GM12878 (cell line): Measurements from ENCODE around the gene LGALS1. TPM values are rescaled to one million over a fixed set of nuclear protein-coding genes. Genes with fewer than 3 reads are reported as not detected.

Source experiments
- ATAC-seq: fragments of 200-7000 bp; cut with Tn5 transposase; 3 replicates; pipeline ENCODE4 v1.9.1; 2020; ENCODE audit warnings: mild to moderate bottlenecking, moderate library complexity
- BruUV-seq: library from RNA; stranded (reverse); fragments of 400-500 nt; replicated peaks from 2 replicates; lab custom pipeline; 2021; lab: Mats Ljungman, UMichigan
- CTCF ChIA-PET: fragments of 300-600 bp; sonication (Branson Sonifier 250); formaldehyde crosslinking; extraction: SDS; loops from one replicate; lab custom pipeline; 2021; ENCODE audit warnings: inconsistent platforms; lab: Yijun Ruan, JAX
- POLR2A ChIA-PET: fragments of 350-600 bp; formaldehyde crosslinking; extraction: SDS; loops from one replicate; lab custom pipeline; 2021; ENCODE audit warnings: inconsistent platforms; lab: Charles Lee
- RAD21 ChIA-PET: fragments of 300-600 bp; sonication (Branson Sonifier 250); formaldehyde crosslinking; loops from one replicate; lab custom pipeline; 2023; ENCODE audit warnings: antibody characterized with exemption; ENCODE audit not compliant: unreplicated experiment; lab: Charles Lee
- SMC1A ChIA-PET: fragments of 300-600 bp; sonication (Branson Sonifier 250); formaldehyde crosslinking; loops from one replicate; lab custom pipeline; 2023; ENCODE audit not compliant: unreplicated experiment, uncharacterized antibody; lab: Charles Lee
- DNase-seq: peaks from one replicate; pipeline ENCODE4 v3.0.0-alpha.2; 2011; ENCODE audit warnings: low read depth, low spot score
- FAIRE-seq: peaks from 3 replicates; lab custom pipeline; 2011; peaks lifted over from hg19 to GRCh38; lab: Jason Lieb, UNC
- H2AFZ ChIP-seq: 2 replicates; pipeline ENCODE4 v1.6.0; 2011; ENCODE audit warnings: low read depth, low read length, control low read depth; ENCODE audit not compliant: control insufficient read depth
- H3K27ac ChIP-seq: 2 replicates; pipeline ENCODE4 v1.5.1; 2011; ENCODE audit warnings: control low read depth; ENCODE audit not compliant: control insufficient read depth, insufficient read depth
- H3K27me3 ChIP-seq, 2 experiments: replicated peaks in 1 of 2; 2 replicates each; pipeline versions ENCODE4 v1.6.0 to v1.6.1; 2011; ENCODE audit warnings: low read length in 1 of 2; ENCODE audit not compliant: control insufficient read depth in 2 of 2, insufficient read depth in 2 of 2
- H3K36me3 ChIP-seq, 2 experiments: 2 replicates each; pipeline ENCODE4 v1.5.1; 2011; ENCODE audit warnings: low read length in 1 of 2; ENCODE audit not compliant: control insufficient read depth in 2 of 2, insufficient read depth in 2 of 2
- H3K4me1 ChIP-seq: 2 replicates; pipeline ENCODE4 v1.6.1; 2011; ENCODE audit warnings: mild to moderate bottlenecking, low read length, moderate library complexity, mixed read lengths; ENCODE audit not compliant: control insufficient read depth, insufficient read depth
- H3K4me2 ChIP-seq: 2 replicates; pipeline ENCODE4 v1.6.0; 2011; ENCODE audit warnings: control low read depth; ENCODE audit not compliant: control insufficient read depth, insufficient read depth
- H3K4me3 ChIP-seq: fragments of 200-600 bp; sonication (generic); 2 replicates; pipeline ENCODE4 v1.5.1; 2016
- H3K79me2 ChIP-seq: 2 replicates; pipeline ENCODE4 v1.6.0; 2011; ENCODE audit warnings: low read length; ENCODE audit not compliant: control insufficient read depth, insufficient read depth
- H3K9ac ChIP-seq: 2 replicates; pipeline ENCODE4 v1.8.0; 2011; ENCODE audit warnings: low read length, control low read depth, mixed read lengths; ENCODE audit not compliant: control insufficient read depth, insufficient read depth
- H3K9me3 ChIP-seq: replicated peaks from 3 replicates; pipeline ENCODE4 v1.5.1; 2011; ENCODE audit warnings: mild to moderate bottlenecking, low read length; ENCODE audit not compliant: control insufficient read depth, insufficient read depth
- H4K20me1 ChIP-seq: 2 replicates; pipeline ENCODE4 v1.6.0; 2011; ENCODE audit not compliant: control insufficient read depth, insufficient read depth
- ATF7 ChIP-seq: fragments of 450-650 bp; IDR thresholded peaks from 2 replicates; pipeline ENCODE4 v1.6.1; 2016; ENCODE audit warnings: low read depth, mild to moderate bottlenecking
- CTCF ChIP-seq, 3 experiments: IDR thresholded peaks in 2 of 3; conservative IDR thresholded peaks in 1 of 3; 2 replicates each; pipeline ENCODE4 v1.5.1; 2011; ENCODE audit warnings: low read depth in 3 of 3, low read length in 3 of 3, mild to moderate bottlenecking in 3 of 3, control low read depth in 2 of 3, moderate library complexity in 2 of 3, inconsistent platforms in 1 of 3, mixed read lengths in 1 of 3; ENCODE audit not compliant: control insufficient read depth in 2 of 3, insufficient read depth in 1 of 3; ENCODE audit errors: extremely low read depth in 1 of 3
- E2F4 ChIP-seq: IDR thresholded peaks from 2 replicates; pipeline ENCODE4 v1.6.1; 2012; ENCODE audit warnings: low read depth, low read length, improper control_type of control experiment
- HCFC1 ChIP-seq: fragments of 150-350 bp; IDR thresholded peaks from 2 replicates; pipeline ENCODE4 v1.6.1; 2014; ENCODE audit warnings: low read length
- MEF2A ChIP-seq: IDR thresholded peaks from 2 replicates; pipeline ENCODE4 v1.6.1; 2011; ENCODE audit warnings: low read depth, mild to moderate bottlenecking, low read length, moderate library complexity; ENCODE audit not compliant: insufficient read depth
- MTA3 ChIP-seq: IDR thresholded peaks from 2 replicates; pipeline ENCODE4 v1.6.1; 2012; ENCODE audit warnings: low read length, inconsistent platforms, borderline replicate concordance
- RAD21 ChIP-seq: IDR thresholded peaks from 2 replicates; pipeline ENCODE4 v1.6.1; 2011; ENCODE audit warnings: mild to moderate bottlenecking, low read depth, low read length, moderate library complexity; ENCODE audit not compliant: insufficient read depth
- RUNX3 ChIP-seq: IDR thresholded peaks from 2 replicates; pipeline ENCODE4 v1.6.1; 2012; ENCODE audit warnings: low read length, inconsistent platforms
- SMARCA5 ChIP-seq: fragments of 450-650 bp; IDR thresholded peaks from 2 replicates; pipeline ENCODE4 v1.6.1; 2017; ENCODE audit warnings: mild to moderate bottlenecking
- SMC3 ChIP-seq: IDR thresholded peaks from 2 replicates; pipeline ENCODE4 v1.6.1; 2011; ENCODE audit warnings: low read length, improper control_type of control experiment, borderline replicate concordance
- TCF7 ChIP-seq: IDR thresholded peaks from 2 replicates; pipeline ENCODE4 v1.6.1; 2014; ENCODE audit warnings: antibody characterized with exemption, borderline replicate concordance
- WGBS: methylation state at CpG from one replicate; pipeline ENCODE4 v1.1.6; 2016; ENCODE audit warnings: low lambda C conversion rate; ENCODE audit not compliant: insufficient replicate concordance, insufficient coverage; ENCODE audit errors: missing lambda C conversion rate; 5-methylcytosine and 5-hydroxymethylcytosine counted together
- in situ Hi-C: fragments of 300-500 bp; cut with MboI; formaldehyde crosslinking; loops from 9 replicates; pipeline ENCODE4 v1.14.3; 2018; ENCODE audit warnings: mixed read lengths
- intact Hi-C: fragments of 100-400 bp; cut with micrococcal nuclease; formaldehyde crosslinking; loops from one replicate; pipeline ENCODE4 v1.14.2; 2022; ENCODE audit not compliant: unreplicated experiment
- polyA plus RNA-seq, 11 experiments: library from polyadenylated mRNA; depleted of rRNA in 4 of 11; unstranded in 6 of 11; stranded (reverse) in 5 of 11; fragments of >200 nt; fragmentation: Nextera tagmentation in 4 of 11; fragmentation: Illumina TruSeq in 1 of 11; extraction: Ambion mirVana in 4 of 11; extraction: Trizol in 1 of 11; gene quantifications; 1 replicate in 1 of 11; 2 replicates in 10 of 11; pipeline versions ENCODE4 v1.2.1 to v1.2.3, GENCODE V29; 2011 to 2016; ENCODE audit warnings: inconsistent platforms in 2 of 11, missing spikeins in 2 of 11, low read depth in 1 of 11
- total RNA-seq, 4 experiments: library from RNA; depleted of rRNA in 3 of 4; stranded (reverse); fragments of >200 nt in 3 of 4; fragmentation: Illumina TruSeq in 1 of 4; extraction: Trizol in 1 of 4; gene quantifications; 2 replicates each; pipeline versions ENCODE4 v1.2.1 to v1.2.3, GENCODE V29; 2013 to 2021
- TF ChIP-seq, protein P1 (sequence below): fragments of 450-650 bp; IDR thresholded peaks from 2 replicates; pipeline ENCODE4 v1.6.1; 2017; ENCODE audit warnings: mild to moderate bottlenecking, moderate library complexity

The LGALS1 gene
- total and polyA plus RNA-seq, 10 of the 15 experiments (the other 5 are each of a cell fraction or from before 2014, with no cell fraction given): 312 to 1,889 (median 706) TPM

DNA sequence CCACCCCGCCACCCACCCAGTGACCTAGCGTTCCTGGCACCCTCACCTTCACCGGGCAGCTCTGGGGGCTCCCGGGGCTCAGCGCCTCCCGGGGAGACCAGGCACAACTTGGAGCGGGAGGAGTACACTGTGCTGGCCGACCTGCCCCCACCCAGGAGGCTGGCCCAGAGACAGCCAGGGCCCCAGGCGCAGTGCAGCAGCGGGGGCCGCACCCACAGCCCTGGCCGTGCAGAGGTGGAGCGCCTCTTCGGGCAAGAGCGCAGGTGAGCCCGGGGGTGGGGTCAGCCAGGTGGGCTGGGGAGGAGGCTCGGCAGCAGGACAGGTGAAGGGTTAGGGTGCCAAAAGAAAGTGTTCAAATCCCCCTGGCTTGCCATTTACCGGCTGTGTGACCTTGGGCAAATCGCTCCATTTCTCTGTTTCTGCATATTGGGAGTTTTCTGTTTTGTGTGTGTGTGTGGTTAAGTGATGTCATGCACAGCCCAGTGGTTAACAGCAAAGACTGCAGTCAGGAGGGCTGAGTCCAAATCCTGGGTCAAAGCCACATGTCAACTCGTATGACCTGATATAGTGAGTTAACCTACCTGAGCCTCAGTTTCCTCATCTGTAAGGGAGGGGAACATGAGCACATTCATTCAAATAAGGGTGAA, 50.9 kb downstream of the LGALS1 start:
- ATAC-seq (peak; percentile 75), FAIRE-seq (no peak), DNase-seq (no peak)
- in situ Hi-C loops (no loop called here), intact Hi-C loops (no loop called here)
- WGBS: 69% methylated on average over 20 of the region's 20 CpGs
- RAD21 ChIA-PET: no interaction called here
- H3K27me3 ChIP-seq: no peaks in the 10 kb centered on the region
- H4K20me1 ChIP-seq: no peaks in the 10 kb centered on the region
- H3K4me1 ChIP-seq: no peaks in the 10 kb centered on the region
- no peak overlapping the region for H2AFZ ChIP-seq
- BruUV-seq: no TSS peak
- CTCF ChIA-PET: no interaction called here
- H3K27ac ChIP-seq: no peak overlapping the region
- no peak overlapping the region for H3K9ac ChIP-seq
- no peak overlapping the region for H3K4me2 ChIP-seq
- SMC1A ChIA-PET: no interaction called here
- TF ChIP-seq ATF7 (peak; percentile 68), E2F4 (no peak), CTCF (IDR thresholded peaks at IDR 0.05 in 2 of 3, conservative IDR thresholded peaks at IDR 0.05 in 1 of 3; ENCODE audit: control insufficient read depth in 2 of 3, extremely low read depth in 1 of 3, insufficient read depth in 1 of 3, low read depth in 3 of 3, low read length in 3 of 3) (peak in 2 of 3 experiments; percentile 18 to 43; a peak in 1 of 6 replicates), RAD21 (peak; percentile 18; the same call in 1 of the 2 replicates), MEF2A (no peak), RUNX3 (peak; percentile 58), SMARCA5 (peak; percentile 72; the same call in 1 of the 2 replicates), SMC3 (peak; percentile 18; the same call in 1 of the 2 replicates), HCFC1 (no peak), TCF7 (no peak), MTA3 (no peak)
- TF ChIP-seq, protein P1, sequence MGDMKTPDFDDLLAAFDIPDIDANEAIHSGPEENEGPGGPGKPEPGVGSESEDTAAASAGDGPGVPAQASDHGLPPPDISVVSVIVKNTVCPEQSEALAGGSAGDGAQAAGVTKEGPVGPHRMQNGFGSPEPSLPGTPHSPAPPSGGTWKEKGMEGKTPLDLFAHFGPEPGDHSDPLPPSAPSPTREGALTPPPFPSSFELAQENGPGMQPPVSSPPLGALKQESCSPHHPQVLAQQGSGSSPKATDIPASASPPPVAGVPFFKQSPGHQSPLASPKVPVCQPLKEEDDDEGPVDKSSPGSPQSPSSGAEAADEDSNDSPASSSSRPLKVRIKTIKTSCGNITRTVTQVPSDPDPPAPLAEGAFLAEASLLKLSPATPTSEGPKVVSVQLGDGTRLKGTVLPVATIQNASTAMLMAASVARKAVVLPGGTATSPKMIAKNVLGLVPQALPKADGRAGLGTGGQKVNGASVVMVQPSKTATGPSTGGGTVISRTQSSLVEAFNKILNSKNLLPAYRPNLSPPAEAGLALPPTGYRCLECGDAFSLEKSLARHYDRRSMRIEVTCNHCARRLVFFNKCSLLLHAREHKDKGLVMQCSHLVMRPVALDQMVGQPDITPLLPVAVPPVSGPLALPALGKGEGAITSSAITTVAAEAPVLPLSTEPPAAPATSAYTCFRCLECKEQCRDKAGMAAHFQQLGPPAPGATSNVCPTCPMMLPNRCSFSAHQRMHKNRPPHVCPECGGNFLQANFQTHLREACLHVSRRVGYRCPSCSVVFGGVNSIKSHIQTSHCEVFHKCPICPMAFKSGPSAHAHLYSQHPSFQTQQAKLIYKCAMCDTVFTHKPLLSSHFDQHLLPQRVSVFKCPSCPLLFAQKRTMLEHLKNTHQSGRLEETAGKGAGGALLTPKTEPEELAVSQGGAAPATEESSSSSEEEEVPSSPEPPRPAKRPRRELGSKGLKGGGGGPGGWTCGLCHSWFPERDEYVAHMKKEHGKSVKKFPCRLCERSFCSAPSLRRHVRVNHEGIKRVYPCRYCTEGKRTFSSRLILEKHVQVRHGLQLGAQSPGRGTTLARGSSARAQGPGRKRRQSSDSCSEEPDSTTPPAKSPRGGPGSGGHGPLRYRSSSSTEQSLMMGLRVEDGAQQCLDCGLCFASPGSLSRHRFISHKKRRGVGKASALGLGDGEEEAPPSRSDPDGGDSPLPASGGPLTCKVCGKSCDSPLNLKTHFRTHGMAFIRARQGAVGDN: no peak
- H3K36me3 ChIP-seq: no peaks in the 10 kb centered on the region
- POLR2A ChIA-PET: interaction anchor here (0.6 kb wide), 1 partner anchor 99 kb away, joined by 3 read pairs; no protein-coding TSS in a partner anchor
- no peaks in the 10 kb centered on the region for H3K9me3 ChIP-seq
- no peak overlapping the region for H3K4me3 ChIP-seq
- H3K79me2 ChIP-seq: no peaks in the 10 kb centered on the region
